SH-SY5Y (cell line): ENCODE data around the gene THADA.

Source experiments
- GATA2 ChIP-seq: IDR thresholded peaks from 2 replicates; pipeline ENCODE4 v1.6.1; 2011; ENCODE audit warnings: mild to moderate bottlenecking, low read depth, low read length
- GATA3 ChIP-seq: IDR thresholded peaks from 2 replicates; pipeline ENCODE4 v1.6.1; 2011; ENCODE audit warnings: low read depth, mild to moderate bottlenecking, low read length, moderate library complexity

DNA sequence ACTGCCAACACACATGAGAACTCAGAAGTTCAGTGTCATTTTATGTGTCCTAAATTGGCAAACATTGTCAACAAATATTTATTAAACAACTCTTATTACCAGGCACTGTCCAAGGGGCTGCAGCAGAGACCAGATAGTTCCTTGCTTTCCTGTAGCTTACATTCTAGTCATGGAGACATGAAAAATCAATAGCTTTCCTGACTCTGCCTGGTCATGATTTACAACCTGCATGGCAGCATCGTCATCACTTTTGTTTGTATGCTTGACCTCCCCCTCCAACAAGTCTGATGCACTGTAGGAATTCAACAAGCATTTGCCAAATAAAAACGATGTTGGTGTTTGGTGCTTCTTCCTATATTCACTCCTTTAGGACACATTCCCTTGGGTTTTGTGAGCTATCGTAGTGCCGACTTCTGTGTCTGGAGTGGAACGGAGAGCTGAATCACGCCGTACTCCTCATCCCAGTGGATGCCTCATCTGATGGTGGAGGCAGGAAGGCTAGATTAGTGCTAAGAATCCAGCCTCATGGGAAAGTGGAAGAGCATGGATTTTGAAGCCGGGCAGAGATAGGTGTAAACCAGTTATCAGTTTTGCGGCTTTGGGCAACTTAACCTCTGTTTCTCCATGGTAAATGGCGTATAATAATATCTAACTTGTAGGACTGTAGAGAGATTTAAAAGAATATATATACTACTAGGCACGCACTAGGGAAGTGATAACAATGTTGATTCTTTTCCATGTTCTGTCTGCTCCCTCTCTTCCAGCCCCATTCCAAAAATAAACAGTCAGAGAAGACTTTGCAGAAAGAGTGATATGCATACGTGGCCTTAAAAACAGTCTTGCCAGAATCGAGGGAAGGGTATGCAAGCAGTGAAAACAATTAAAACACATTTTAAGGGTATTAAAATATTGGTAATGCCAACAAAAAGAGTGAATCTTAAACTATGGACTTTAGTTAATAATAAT lies 249.0 kb downstream of the THADA start:
- TF ChIP-seq GATA3 (no peak), GATA2 (no peak)
